Smooth muscle cell (in vitro differentiated cells): ENCODE data around the gene MXD3. TPM values are rescaled to one million over a fixed set of nuclear protein-coding genes. Genes with fewer than 3 reads are reported as not detected.

Source experiments
- DNase-seq: peaks from one replicate; lab custom pipeline; 2025; ENCODE audit not compliant: unreplicated experiment; lab: John Stamatoyannopoulos, UW
- H2AFZ ChIP-seq: fragments of 200-600 bp; sonication (generic); 2 replicates; pipeline ENCODE4 v1.6.0; 2016; ENCODE audit warnings: antibody characterized with exemption, low read depth, mild to moderate bottlenecking
- H3F3A ChIP-seq: fragments of 200-600 bp; sonication (generic); 2 replicates; pipeline ENCODE4 v1.6.0; 2017; ENCODE audit warnings: antibody characterized with exemption, low read depth
- H3K27ac ChIP-seq: fragments of 200-600 bp; sonication (generic); 2 replicates; pipeline ENCODE4 v1.5.1; 2016; ENCODE audit warnings: low read depth, mild to moderate bottlenecking
- H3K27me3 ChIP-seq: fragments of 200-600 bp; sonication (generic); 2 replicates; pipeline ENCODE4 v1.6.1; 2016; ENCODE audit warnings: low read depth, mild to moderate bottlenecking
- H3K36me3 ChIP-seq: fragments of 200-600 bp; sonication (generic); 2 replicates; pipeline ENCODE4 v1.5.1; 2016; ENCODE audit warnings: low read depth
- H3K4me1 ChIP-seq: fragments of 200-600 bp; sonication (generic); 2 replicates; pipeline ENCODE4 v1.5.1; 2016; ENCODE audit warnings: low read depth
- H3K4me2 ChIP-seq: fragments of 200-600 bp; sonication (generic); 2 replicates; pipeline ENCODE4 v1.6.0; 2016; ENCODE audit warnings: mild to moderate bottlenecking
- H3K4me3 ChIP-seq: fragments of 200-600 bp; sonication (generic); 2 replicates; pipeline ENCODE4 v1.5.1; 2016; ENCODE audit warnings: mild to moderate bottlenecking
- H3K79me2 ChIP-seq: fragments of 200-600 bp; sonication (generic); 2 replicates; pipeline ENCODE4 v1.6.0; 2016; ENCODE audit warnings: low read depth, mild to moderate bottlenecking
- H3K9ac ChIP-seq: fragments of 200-600 bp; sonication (generic); 2 replicates; pipeline ENCODE4 v1.6.0; 2016; ENCODE audit warnings: low read depth
- H3K9me3 ChIP-seq: fragments of 200-600 bp; sonication (generic); replicated peaks from 2 replicates; pipeline ENCODE4 v1.5.1; 2016; ENCODE audit warnings: low read depth
- H4K20me1 ChIP-seq: fragments of 200-600 bp; sonication (generic); 2 replicates; pipeline ENCODE4 v1.6.0; 2016; ENCODE audit warnings: low read depth
- WGBS: methylation state at CpG from one replicate; pipeline ENCODE4 v1.1.7; 2016; ENCODE audit warnings: low lambda C conversion rate; 5-methylcytosine and 5-hydroxymethylcytosine counted together
- polyA plus RNA-seq: library from polyadenylated mRNA; unstranded; fragments of >200 nt; fragmentation: Nextera tagmentation; extraction: Ambion mirVana; gene quantifications from 2 replicates; pipeline ENCODE4 v1.2.1, GENCODE V29; 2016
- total RNA-seq: library from RNA; depleted of rRNA; stranded (reverse); fragments of >200 nt; gene quantifications from 2 replicates; pipeline ENCODE4 v1.2.3, GENCODE V29; 2014
- TF ChIP-seq, protein P1 (sequence below): fragments of 200-600 bp; sonication (generic); IDR thresholded peaks from 2 replicates; pipeline ENCODE4 v1.5.1; 2017; ENCODE audit warnings: borderline replicate concordance, mild to moderate bottlenecking, antibody characterized with exemption; ENCODE audit not compliant: insufficient read depth, poor library complexity, severe bottlenecking

MXD3 gene
- total and polyA plus RNA-seq, 2 experiments from 2014 or later = 8.6 to 15.6 TPM

DNA sequence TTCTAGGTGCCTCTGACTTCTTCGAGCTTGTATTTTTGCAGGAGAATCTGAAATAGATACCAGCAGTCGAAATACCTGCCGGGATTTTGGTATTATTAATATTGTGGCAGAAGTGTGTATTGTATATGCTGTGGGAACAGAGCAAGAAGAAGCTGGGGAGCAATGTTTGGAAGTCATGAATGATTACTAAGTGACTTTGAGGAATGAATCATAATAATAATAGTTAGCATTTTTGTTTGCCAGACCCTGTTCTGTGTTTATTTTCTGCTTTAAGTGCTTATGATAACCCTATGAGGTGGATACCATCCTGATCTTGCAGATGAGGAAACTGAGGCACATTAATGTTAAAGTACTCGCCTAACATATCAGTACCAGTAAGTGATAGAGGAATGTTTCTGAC lies 40.6 kb downstream of the MXD3 start:
- TF ChIP-seq, protein P1, sequence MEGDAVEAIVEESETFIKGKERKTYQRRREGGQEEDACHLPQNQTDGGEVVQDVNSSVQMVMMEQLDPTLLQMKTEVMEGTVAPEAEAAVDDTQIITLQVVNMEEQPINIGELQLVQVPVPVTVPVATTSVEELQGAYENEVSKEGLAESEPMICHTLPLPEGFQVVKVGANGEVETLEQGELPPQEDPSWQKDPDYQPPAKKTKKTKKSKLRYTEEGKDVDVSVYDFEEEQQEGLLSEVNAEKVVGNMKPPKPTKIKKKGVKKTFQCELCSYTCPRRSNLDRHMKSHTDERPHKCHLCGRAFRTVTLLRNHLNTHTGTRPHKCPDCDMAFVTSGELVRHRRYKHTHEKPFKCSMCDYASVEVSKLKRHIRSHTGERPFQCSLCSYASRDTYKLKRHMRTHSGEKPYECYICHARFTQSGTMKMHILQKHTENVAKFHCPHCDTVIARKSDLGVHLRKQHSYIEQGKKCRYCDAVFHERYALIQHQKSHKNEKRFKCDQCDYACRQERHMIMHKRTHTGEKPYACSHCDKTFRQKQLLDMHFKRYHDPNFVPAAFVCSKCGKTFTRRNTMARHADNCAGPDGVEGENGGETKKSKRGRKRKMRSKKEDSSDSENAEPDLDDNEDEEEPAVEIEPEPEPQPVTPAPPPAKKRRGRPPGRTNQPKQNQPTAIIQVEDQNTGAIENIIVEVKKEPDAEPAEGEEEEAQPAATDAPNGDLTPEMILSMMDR = no peak
- Histone ChIP-seq H3K27ac (peak overlapping the region; percentile 1), H3K4me3 (no peak overlapping the region), H3K27me3 (no peaks in the 10 kb centered on the region), H3K9me3 (no peaks in the 10 kb centered on the region), H3F3A (peaks cover 7% of the 10 kb centered on the region), H3K4me2 (no peak overlapping the region), H2AFZ (no peak overlapping the region), H4K20me1 (peaks cover 5% of the 10 kb centered on the region), H3K36me3 (peaks cover 15% of the 10 kb centered on the region), H3K79me2 (no peaks in the 10 kb centered on the region), H3K9ac (no peak overlapping the region), H3K4me1 (no peaks in the 10 kb centered on the region)
- no peak for DNase-seq
- WGBS = 92% methylated on average over 4 of the region's 4 CpGs

DNA sequence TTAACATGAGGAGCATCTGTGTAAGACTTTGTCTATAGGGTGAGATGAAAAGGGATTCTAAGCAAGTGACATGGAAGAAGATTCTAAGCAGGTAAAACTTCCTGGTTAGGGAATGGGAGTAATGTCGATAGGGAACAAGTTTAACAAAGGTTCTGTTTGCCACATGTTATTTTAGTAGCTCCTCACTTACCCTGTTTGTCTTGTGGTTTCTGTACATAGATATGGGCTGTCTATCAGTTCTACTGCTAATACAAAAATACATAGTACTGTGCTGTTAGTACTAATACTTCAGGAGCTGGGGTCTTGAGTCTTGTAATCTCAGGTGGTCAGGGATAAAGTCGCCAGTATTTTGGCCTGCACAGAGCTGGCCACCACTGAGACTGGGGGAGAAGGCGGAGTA lies 41.0 kb downstream of the MXD3 start:
- peaks cover 5% of the 10 kb centered on the region for H4K20me1 ChIP-seq
- no peaks in the 10 kb centered on the region for H3K27me3 ChIP-seq
- TF ChIP-seq, protein P1 = no peak
- H3K27ac ChIP-seq = peak overlapping the region; percentile 1
- no peaks in the 10 kb centered on the region for H3K79me2 ChIP-seq
- peaks cover 7% of the 10 kb centered on the region for H3F3A ChIP-seq
- H3K9ac ChIP-seq = no peak overlapping the region
- no peak overlapping the region for H2AFZ ChIP-seq
- H3K4me2 ChIP-seq = no peak overlapping the region
- no peak for DNase-seq
- no peaks in the 10 kb centered on the region for H3K4me1 ChIP-seq
- H3K9me3 ChIP-seq = no peaks in the 10 kb centered on the region
- WGBS = 90% methylated on average over 3 of the region's 3 CpGs
- H3K4me3 ChIP-seq = no peak overlapping the region
- peaks cover 15% of the 10 kb centered on the region for H3K36me3 ChIP-seq

DNA sequence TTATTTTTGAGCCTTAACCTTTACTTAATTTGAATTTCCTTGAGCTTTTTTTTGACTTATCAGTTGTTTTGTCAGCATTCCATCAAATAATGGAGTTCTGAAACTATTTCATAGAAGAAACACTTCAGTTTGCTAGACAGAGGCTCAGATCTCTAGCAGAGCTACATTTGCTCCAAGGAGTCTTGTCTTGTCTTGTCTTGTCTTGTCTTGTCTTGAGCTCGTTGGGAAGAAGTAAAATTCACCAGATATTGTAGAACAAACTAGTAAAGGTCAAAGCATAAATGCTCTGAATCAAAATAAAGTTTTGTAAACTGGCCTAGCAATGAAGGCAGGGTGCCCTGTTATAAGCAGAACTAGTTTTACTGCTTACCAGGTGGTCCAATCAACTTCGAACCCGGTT lies 41.7 kb downstream of the MXD3 start:
- Histone ChIP-seq H3K27ac (peak overlapping the region; percentile 1), H3K4me1 (no peaks in the 10 kb centered on the region), H3K4me3 (no peak overlapping the region), H3K79me2 (no peaks in the 10 kb centered on the region), H3K36me3 (peaks cover 15% of the 10 kb centered on the region), H4K20me1 (peaks cover 5% of the 10 kb centered on the region), H2AFZ (no peak overlapping the region), H3F3A (peaks cover 7% of the 10 kb centered on the region), H3K9me3 (no peaks in the 10 kb centered on the region), H3K4me2 (no peak overlapping the region), H3K27me3 (no peaks in the 10 kb centered on the region), H3K9ac (no peak overlapping the region)
- no peak for DNase-seq
- 87% methylated on average over 3 of the region's 3 CpGs for WGBS
- TF ChIP-seq, protein P1 = no peak

DNA sequence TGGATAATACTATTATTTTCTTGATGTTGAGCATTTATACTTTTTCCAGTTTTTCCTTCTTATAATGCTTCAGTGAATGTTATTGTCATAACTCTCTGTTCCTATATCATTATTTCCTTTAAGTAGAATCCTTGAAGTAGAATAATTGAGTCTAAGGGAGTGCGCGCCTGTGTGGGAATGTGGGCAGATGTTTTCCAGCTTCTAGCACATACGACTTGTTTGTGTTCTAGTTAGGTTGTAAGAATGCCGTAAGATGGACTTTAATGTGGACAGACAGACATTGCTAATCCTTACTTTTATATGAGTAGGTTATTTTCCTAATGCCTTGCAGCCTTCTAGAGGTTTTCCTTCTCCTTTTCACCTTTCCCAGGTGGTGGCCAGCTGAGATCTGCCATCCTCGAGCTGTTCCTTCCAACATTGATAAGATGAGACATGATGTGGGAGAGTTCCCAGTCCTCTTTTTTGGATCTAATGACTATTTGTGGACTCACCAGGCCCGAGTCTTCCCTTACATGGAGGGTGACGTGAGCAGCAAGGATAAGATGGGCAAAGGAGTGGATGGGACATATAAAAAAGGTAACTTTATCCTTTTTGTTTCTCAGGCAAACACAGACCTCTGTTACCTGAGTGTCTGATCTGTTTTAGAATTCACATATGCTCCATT lies 42.3 kb downstream of the MXD3 start:
- Histone ChIP-seq H2AFZ (no peak overlapping the region), H3K36me3 (peaks cover 15% of the 10 kb centered on the region), H3K9me3 (no peaks in the 10 kb centered on the region), H3K27ac (peak overlapping the region; percentile 1), H3K79me2 (no peaks in the 10 kb centered on the region), H3K4me3 (no peak overlapping the region), H3F3A (peaks cover 7% of the 10 kb centered on the region), H3K4me2 (no peak overlapping the region), H4K20me1 (peaks cover 5% of the 10 kb centered on the region), H3K27me3 (no peaks in the 10 kb centered on the region), H3K4me1 (no peaks in the 10 kb centered on the region), H3K9ac (no peak overlapping the region)
- TF ChIP-seq, protein P1 = no peak
- DNase-seq = no peak
- 96% methylated on average over 7 of the region's 7 CpGs for WGBS
